GM06990 (cell line): ENCODE data around the gene DCPS.

ENCODE experiments used
- DNase-seq: peaks from one replicate; pipeline ENCODE4 v3.0.0-alpha.2; 2011; ENCODE audit not compliant: insufficient read length; ENCODE audit errors: extremely low read depth
- H3K27me3 ChIP-seq: replicated peaks from 2 replicates; pipeline ENCODE4 v1.6.0; 2011; ENCODE audit warnings: low read length; ENCODE audit not compliant: control insufficient read depth, insufficient read depth
- H3K36me3 ChIP-seq: 2 replicates; pipeline ENCODE4 v1.5.1; 2011; ENCODE audit warnings: low read length; ENCODE audit not compliant: control insufficient read depth, insufficient read depth
- H3K4me3 ChIP-seq: replicated peaks from 2 replicates; pipeline ENCODE4 v1.5.1; 2011; ENCODE audit warnings: low read depth, mild to moderate bottlenecking, control low read depth, low read length
- CTCF ChIP-seq: IDR thresholded peaks from 2 replicates; pipeline ENCODE4 v1.5.1; 2011; ENCODE audit warnings: low read length, control low read depth, mild to moderate bottlenecking, inconsistent platforms; ENCODE audit not compliant: insufficient read depth, poor library complexity, severe bottlenecking

The DCPS gene

DNA sequence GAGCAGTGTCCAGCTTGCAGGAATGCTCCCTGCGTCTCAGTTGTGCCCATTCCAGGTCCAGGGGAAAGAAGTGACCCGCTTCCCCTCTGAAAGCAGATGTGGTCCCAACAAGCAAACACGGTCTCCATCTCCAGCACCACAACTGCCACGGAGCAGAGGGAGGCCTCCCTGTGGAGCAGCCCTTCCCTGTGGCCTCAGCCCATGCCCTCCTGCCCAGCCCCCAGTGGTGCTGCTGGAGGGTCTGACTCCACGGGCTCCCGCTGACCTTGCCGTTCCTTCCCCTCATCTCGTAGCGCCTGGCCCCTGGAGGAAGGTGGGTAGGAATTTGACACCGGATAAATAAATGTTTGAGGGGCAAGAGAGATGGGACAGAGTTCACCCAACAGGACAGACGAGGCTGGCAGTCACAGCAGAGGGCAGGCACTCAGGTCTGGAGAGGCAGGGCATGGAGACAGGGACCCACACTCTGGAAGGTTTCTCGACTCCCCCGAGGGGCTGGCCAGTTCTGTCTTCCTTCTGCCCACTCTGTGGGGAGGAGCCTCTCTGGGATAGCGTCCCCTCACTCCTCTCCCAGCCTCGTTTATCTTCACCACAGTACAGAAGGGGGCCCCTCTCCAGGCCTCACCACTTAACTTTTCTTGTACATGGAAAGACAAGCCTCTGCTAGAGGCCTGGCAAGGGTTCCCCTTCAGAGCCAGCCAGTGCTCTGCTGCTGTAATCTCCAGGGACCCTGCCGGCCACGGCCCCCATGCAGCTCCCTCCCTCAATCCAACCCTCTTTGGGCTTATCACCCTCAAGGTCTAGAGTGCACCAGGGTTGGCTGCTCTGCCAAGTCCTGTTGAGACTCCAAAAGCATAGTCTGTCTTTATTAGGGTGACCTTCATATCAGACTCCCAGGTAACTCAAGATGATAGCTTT is 44.1 kb downstream of the DCPS start:
- H3K4me3 ChIP-seq, result no peak overlapping the region
- peaks cover 26% of the 10 kb centered on the region for H3K36me3 ChIP-seq
- no peak for TF ChIP-seq CTCF
- no peaks in the 10 kb centered on the region for H3K27me3 ChIP-seq
- no peak for DNase-seq

GRCh38 chr11:126348806-126349582 is 45.1 kb downstream of the DCPS start:
- no peak for DNase-seq
- Histone ChIP-seq H3K27me3 (no peaks in the 10 kb centered on the region), H3K36me3 (peaks cover 22% of the 10 kb centered on the region), H3K4me3 (no peak overlapping the region)
- TF ChIP-seq CTCF, result no peak

- TF ChIP-seq CTCF, result no peak
- DNase-seq, result no peak
- H3K27me3 ChIP-seq, result no peaks in the 10 kb centered on the region
- peaks cover 13% of the 10 kb centered on the region for H3K36me3 ChIP-seq
- no peak overlapping the region for H3K4me3 ChIP-seq
Measured at GRCh38 chr11:126350836-126351235, 47.0 kb downstream of the DCPS start.

- no peak for DNase-seq
- no peak overlapping the region for H3K4me3 ChIP-seq
- peaks cover 8% of the 10 kb centered on the region for H3K36me3 ChIP-seq
- TF ChIP-seq CTCF, result no peak
- H3K27me3 ChIP-seq, result no peaks in the 10 kb centered on the region
Measured at GRCh38 chr11:126352163-126352562, 48.3 kb downstream of the DCPS start.

DNA sequence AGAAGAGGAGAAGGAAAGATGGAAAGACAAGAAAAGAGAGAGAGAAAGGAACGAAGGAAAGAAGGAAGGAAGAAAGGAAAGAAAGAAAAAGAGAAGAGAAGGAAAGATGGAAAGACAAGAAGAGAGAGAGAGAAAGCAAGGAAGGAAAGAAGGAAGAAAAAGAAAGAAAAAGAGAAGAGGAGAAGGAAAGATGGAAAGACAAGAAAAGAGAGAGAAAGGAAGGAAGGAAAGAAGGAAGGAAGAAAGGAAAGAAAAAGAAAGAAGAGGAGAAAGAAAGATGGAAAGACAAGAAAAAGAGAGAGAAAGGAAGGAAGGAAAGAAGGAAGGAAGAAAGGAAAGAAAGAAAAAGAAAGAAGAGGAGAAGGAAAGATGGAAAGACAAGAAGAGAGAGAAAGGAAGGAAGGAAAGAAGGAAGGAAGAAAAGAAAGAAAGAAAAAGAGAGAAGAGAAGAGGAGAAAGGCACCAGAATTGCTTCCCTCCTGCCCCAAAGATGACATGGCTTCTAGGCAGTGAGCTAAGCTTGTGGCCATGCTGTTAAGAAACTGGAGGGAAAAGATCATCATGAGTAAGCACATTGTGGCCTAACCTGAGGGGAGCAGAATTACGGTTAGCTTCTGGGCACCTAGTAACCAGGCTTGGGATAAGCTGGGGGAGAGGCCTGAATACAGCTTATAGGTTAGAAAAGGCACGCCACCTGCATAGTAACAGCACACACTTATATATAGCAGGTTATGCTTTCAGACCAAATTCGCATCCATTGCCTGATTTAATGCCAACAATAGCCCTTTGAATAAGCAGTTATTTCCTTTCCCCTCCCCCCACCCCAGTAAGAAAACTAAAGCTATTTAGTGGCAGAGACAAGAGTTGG is 49.3 kb downstream of the DCPS start:
- no peak for TF ChIP-seq CTCF
- no peak overlapping the region for H3K4me3 ChIP-seq
- no peaks in the 10 kb centered on the region for H3K27me3 ChIP-seq
- H3K36me3 ChIP-seq, result peaks cover 2% of the 10 kb centered on the region
- no peak for DNase-seq
